HuH-7.5 (cell line): ENCODE results near the gene ITGBL1.

Experiments
- DNase-seq: peaks from one replicate; pipeline ENCODE4 v3.0.0; 2011; ENCODE audit warnings: low spot score

Gene ITGBL1

DNA sequence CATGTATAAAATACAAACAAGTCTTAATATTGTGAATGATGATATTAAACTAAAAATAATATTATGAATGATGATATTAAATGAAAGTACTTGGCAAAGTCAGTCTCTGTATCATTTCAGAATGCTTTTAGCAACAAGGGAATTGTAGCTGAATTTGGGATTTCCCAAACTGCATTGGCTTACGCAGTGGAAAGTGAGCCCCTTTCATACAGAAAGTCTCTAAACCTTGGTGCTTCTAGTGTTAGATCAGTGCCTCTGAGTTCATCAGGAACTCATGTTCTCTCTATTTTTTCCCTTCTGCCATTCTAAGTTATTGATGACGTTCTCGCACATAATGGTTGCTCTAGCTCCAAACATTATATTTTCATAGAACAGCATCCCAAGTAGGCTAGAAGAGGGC, 300.0 kb downstream of the ITGBL1 start:
- DNase-seq, result no peak

DNA sequence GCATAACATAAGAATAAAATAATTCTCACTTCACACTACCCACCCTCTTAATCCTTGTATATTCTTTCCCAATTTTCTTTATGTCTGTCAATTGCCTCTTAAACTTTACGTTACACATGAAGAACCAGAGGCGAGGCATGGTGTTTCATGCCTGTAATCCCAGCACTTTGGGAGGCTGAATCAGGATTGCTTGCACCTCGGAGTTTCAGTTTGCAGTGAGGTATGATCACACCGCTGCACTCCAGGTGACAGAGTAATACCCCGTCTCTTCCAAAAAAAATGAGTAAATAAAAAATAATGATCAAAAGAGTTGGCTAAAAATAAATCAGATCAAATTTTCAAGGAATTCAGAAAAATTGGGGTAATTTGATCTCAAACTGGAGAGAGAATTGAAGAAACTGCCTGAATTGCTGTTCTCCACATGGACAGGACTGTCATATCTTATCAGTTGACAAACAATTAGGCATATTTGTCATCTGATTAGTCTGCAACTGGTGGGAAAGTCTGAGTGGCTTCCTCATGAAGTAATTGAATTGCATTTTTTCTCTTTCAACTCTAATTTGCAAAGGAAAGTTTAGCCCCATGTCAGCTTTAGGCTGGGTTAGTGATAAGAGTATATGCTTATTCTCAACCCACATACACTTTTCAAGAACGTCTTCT, 302.9 kb downstream of the ITGBL1 start:
- DNase-seq, result no peak

DNA sequence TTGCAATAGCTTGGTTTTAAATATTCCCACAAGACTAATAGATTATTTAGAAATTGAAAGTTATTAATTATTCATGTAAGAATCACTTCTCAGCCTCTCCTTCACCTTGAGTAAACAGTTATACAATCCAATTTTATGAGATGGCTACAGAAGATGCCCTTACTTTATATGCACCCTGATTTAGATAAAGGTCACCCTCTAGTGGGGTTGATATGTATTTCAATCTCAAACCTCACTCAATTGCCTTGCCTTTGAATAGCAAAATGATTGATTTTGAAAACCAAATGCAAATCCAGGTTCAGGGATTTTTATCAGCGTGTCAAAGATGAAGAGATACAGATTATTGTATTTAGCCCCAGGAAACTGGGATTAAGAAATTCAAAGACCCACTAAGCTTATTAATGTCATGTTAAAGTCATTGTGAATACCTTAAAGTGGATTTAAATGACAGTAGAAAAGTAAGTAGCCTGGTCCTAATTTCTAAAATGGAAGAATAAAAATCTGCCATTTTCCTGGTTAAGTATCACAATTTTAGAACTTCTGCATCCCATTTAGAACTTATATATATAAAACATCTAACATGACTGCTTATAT, 305.1 kb downstream of the ITGBL1 start:
- no peak for DNase-seq

DNA sequence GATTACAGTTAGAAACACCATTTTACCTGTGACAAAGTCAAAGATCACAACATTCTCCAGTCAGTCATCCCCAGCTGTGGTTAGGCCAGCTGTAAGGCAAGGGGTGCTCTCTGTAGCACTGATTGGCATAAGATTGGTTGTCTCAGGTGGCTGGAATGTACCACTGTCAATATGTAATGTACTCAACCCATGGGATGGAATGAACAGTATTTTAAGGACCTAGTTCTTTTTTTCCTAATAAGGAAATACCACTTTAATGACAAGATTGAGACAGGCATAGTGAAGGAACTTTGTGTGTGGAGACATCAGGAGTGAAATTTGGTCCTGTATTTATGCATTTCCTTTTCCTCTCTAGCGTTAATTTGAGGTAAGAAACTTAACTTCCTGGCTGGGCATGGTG, 310.7 kb downstream of the ITGBL1 start:
- no peak for DNase-seq
